ENCODE data around the gene CELA2B. TPM values are rescaled to one million over a fixed set of nuclear protein-coding genes. Genes with fewer than 3 reads are reported as not detected.
A peak's percentile ranks its signal among the peaks of the same experiment; 100 is the strongest.

The CELA2B gene
- total and polyA plus RNA-seq, 2 of the 8 experiments (the other 6 are each of a cell fraction or from before 2014, with no cell fraction given) = not detected

DNA sequence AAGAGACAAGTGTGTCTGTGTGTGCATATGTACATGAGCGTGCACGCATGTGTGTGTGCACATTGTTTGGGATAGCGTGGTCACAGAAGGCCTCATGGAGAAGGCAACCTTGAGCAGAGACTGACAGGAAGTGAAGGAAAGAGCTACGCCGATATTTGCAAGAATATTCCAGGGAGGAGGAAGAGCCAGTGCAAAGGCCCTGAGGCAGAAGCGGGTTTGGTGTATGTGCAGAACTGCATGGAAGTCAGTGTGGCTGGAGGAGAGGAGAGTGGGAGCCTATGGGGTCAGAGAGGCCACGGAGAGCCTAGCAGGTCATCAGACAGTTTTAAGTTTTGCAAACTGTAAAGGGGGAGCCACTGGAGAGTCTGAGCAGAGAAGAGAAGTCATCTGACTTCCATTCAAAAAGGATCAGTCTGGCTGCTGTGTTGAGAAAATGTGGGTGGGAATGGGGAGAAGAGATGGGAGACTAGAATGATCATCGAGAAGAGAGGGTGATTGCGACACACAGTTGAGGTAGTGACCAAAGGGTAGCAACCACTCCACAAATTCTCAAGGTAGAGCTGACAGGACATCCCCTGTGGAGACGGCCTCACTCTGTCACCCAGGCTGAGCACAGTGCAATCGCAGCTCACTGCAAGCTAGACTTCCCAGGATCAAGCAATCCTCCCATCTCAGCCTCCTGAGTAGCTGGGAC lies 3.9 kb downstream of the CELA2B start:
- H3K23ac ChIP-seq (ENCODE audit: insufficient read length) = no peak overlapping the region
- H3K18ac ChIP-seq (ENCODE audit: extremely low read depth, low read length) = no peak overlapping the region
- no peaks in the 10 kb centered on the region for H3K36me3 ChIP-seq (ENCODE audit: control insufficient read depth in 2 of 4, insufficient read depth in 4 of 4, low read length in 3 of 4)
- no peak overlapping the region for H4K5ac ChIP-seq (ENCODE audit: insufficient read length, low read depth, low read length)
- no peak for DNase-seq (ENCODE audit: low read depth in 1 of 2, low spot score in 2 of 2)
- no peak overlapping the region for H3K4me3 ChIP-seq (ENCODE audit: extremely low read depth in 1 of 4, insufficient read depth in 2 of 4, low read depth in 3 of 4, low read length in 4 of 4)
- ChIA-PET CTCF (ENCODE audit: partially characterized antibody) (no interaction called here), POLR2A (ENCODE audit: partially characterized antibody) (no interaction called here)
- H3K79me2 ChIP-seq (ENCODE audit: control insufficient read depth in 1 of 2, insufficient read depth in 2 of 2, low read length in 2 of 2) = no peaks in the 10 kb centered on the region
- no peaks in the 10 kb centered on the region for H3K79me1 ChIP-seq (ENCODE audit: low read depth, low read length)
- H3K56ac ChIP-seq (replicated peaks; ENCODE audit: insufficient read length, low read depth, low read length) = no peak overlapping the region
- peaks cover 0 to 3% of the 10 kb centered on the region in 2 experiments for H4K20me1 ChIP-seq (replicated peaks in 1 of 2; ENCODE audit: control insufficient read depth in 1 of 2, insufficient read depth in 2 of 2, low read length in 2 of 2)
- no peak overlapping the region for H2BK12ac ChIP-seq (ENCODE audit: low read depth, low read length)
- no peak overlapping the region for H2BK20ac ChIP-seq (ENCODE audit: low read length)
- no peak overlapping the region for H3K27ac ChIP-seq (ENCODE audit: low read depth, low read length)
- H2BK120ac ChIP-seq (replicated peaks; ENCODE audit: low read depth, low read length) = no peak overlapping the region
- H2AFZ ChIP-seq (ENCODE audit: low read length) = no peak overlapping the region
- no peaks in the 10 kb centered on the region; a peak in 1 of 7 replicates for H3K4me1 ChIP-seq (replicated peaks in 1 of 4; ENCODE audit: control insufficient read depth in 3 of 4, insufficient read depth in 4 of 4, low read length in 3 of 4)
- TF ChIP-seq BRCA1 (IDR thresholded peaks at IDR 0.05; ENCODE audit: low read depth, low read length) (no peak), SP4 (IDR thresholded peaks at IDR 0.05; ENCODE audit: low read length) (no peak), SIRT6 (IDR thresholded peaks at IDR 0.05; ENCODE audit: low read length) (no peak), BACH1 (IDR thresholded peaks at IDR 0.05; ENCODE audit: low read length) (no peak), NRF1 (IDR thresholded peaks at IDR 0.05; ENCODE audit: low read depth, low read length) (no peak), CBX8 (IDR thresholded peaks at IDR 0.05; ENCODE audit: borderline replicate concordance, low read depth, low read length) (no peak), CEBPB (IDR thresholded peaks at IDR 0.05; ENCODE audit: low read depth, low read length) (peak; percentile 75; the same call in 1 of the 2 replicates), RAD21 (IDR thresholded peaks at IDR 0.05 in 1 of 2, conservative IDR thresholded peaks at IDR 0.05 in 1 of 2; ENCODE audit: low read depth in 2 of 2, low read length in 2 of 2) (no peak)
- no peak overlapping the region for H4K91ac ChIP-seq (replicated peaks; ENCODE audit: insufficient read length, low read length)
- H3K14ac ChIP-seq (ENCODE audit: insufficient read length) = no peak overlapping the region
- H3K9me3 ChIP-seq (ENCODE audit: insufficient read depth in 2 of 2, low read depth in 1 of 2, low read length in 1 of 2) = no peaks in the 10 kb centered on the region
- H3K23me2 ChIP-seq (ENCODE audit: low read depth, low read length) = no peaks in the 10 kb centered on the region
- H2BK15ac ChIP-seq (ENCODE audit: low read length) = no peak overlapping the region
- no peak overlapping the region for H4K8ac ChIP-seq (ENCODE audit: extremely low read depth, insufficient read depth, low read length)
- no peak overlapping the region for H3K4ac ChIP-seq (replicated peaks; ENCODE audit: insufficient read length, low read depth, low read length)
- no peaks in the 10 kb centered on the region for H3K27me3 ChIP-seq (replicated peaks in 1 of 4; ENCODE audit: control insufficient read depth in 3 of 4, extremely low read depth in 1 of 4, insufficient read depth in 3 of 4, low read length in 3 of 4)
- 89% methylated on average over 11 of the region's 11 CpGs; no CpG with 5 or more reads in 1 of the 2 experiments for WGBS, 2 experiments (ENCODE audit: extremely low coverage in 1 of 2, insufficient coverage in 1 of 2, insufficient read length in 1 of 2, insufficient replicate concordance in 2 of 2, low coverage in 1 of 2, low lambda C conversion rate in 2 of 2, missing lambda C conversion rate in 1 of 2)
- H3K4me2 ChIP-seq (ENCODE audit: insufficient read depth in 1 of 2, low read depth in 2 of 2, low read length in 2 of 2) = no peak overlapping the region
- H2AK5ac ChIP-seq (ENCODE audit: low read depth, low read length) = no peak overlapping the region
- H3K9ac ChIP-seq (replicated peaks in 1 of 4; ENCODE audit: extremely low read depth in 1 of 4, low read depth in 3 of 4, low read length in 3 of 4) = no peak overlapping the region
- no peak for FAIRE-seq
- no peak overlapping the region for H2BK5ac ChIP-seq (ENCODE audit: low read depth, low read length)

All from H1 (cell line).